BJ (cell line): ENCODE data around the gene FKBP1B. TPM values are rescaled to one million over a fixed set of nuclear protein-coding genes. Genes with fewer than 3 reads are reported as not detected.

Experiments used
- CTCF ChIA-PET: fragments of 350-600 bp; formaldehyde crosslinking; extraction: SDS; loops from one replicate; lab custom pipeline; 2021; ENCODE audit warnings: antibody characterized with exemption, inconsistent platforms; lab: Yijun Ruan, JAX
- POLR2A ChIA-PET: fragments of 300-600 bp; sonication (Branson Sonifier 250); formaldehyde crosslinking; extraction: SDS; loops from one replicate; lab custom pipeline; 2021; ENCODE audit warnings: antibody characterized with exemption; lab: Charles Lee
- DNase-seq: peaks from one replicate; pipeline ENCODE4 v3.0.0-alpha.2; 2011; ENCODE audit warnings: low read depth
- H3K27me3 ChIP-seq: 2 replicates; pipeline ENCODE4 v1.6.0; 2011; ENCODE audit warnings: low read length; ENCODE audit not compliant: control insufficient read depth, insufficient read depth
- H3K36me3 ChIP-seq: 2 replicates; pipeline ENCODE4 v1.5.1; 2011; ENCODE audit warnings: low read length; ENCODE audit not compliant: control insufficient read depth, insufficient read depth
- H3K4me3 ChIP-seq: 2 replicates; pipeline ENCODE4 v1.5.1; 2011; ENCODE audit warnings: low read depth, mild to moderate bottlenecking, control low read depth, low read length
- polyA plus RNA-seq: library from polyadenylated mRNA; depleted of rRNA; stranded (reverse); fragments of >200 nt; gene quantifications from 2 replicates; pipeline ENCODE4 v1.2.3, GENCODE V29; 2011
- TF ChIP-seq, protein P1 (sequence below): IDR thresholded peaks from 2 replicates; pipeline ENCODE4 v1.5.1; 2011; ENCODE audit warnings: low read depth, mild to moderate bottlenecking, control low read depth, inconsistent platforms, low read length, moderate library complexity; ENCODE audit not compliant: insufficient read depth

Gene FKBP1B
- polyA plus RNA-seq, 1 experiment: 15.9 TPM

DNA sequence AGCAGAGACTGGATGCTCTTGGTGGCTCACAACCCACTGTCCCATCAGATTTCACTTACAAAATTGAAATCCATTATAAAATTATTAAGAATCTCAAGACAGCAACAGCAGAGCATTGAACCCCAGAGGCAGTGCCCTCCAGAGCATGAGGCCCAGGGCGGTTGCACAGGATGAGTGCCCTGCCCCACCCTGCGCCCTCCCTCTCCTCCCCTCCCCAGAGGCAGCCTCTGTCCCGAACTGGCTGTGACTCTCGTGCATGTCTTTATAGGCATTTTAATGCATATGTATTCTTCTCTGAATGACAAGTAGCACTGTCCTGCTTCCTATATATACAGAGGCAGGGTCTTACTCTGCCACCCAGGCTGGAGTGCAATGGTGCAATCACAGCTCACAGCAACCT lies 29.3 kb upstream of the FKBP1B start:
- TF ChIP-seq, protein P1, sequence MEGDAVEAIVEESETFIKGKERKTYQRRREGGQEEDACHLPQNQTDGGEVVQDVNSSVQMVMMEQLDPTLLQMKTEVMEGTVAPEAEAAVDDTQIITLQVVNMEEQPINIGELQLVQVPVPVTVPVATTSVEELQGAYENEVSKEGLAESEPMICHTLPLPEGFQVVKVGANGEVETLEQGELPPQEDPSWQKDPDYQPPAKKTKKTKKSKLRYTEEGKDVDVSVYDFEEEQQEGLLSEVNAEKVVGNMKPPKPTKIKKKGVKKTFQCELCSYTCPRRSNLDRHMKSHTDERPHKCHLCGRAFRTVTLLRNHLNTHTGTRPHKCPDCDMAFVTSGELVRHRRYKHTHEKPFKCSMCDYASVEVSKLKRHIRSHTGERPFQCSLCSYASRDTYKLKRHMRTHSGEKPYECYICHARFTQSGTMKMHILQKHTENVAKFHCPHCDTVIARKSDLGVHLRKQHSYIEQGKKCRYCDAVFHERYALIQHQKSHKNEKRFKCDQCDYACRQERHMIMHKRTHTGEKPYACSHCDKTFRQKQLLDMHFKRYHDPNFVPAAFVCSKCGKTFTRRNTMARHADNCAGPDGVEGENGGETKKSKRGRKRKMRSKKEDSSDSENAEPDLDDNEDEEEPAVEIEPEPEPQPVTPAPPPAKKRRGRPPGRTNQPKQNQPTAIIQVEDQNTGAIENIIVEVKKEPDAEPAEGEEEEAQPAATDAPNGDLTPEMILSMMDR: no peak
- POLR2A ChIA-PET: no interaction called here
- CTCF ChIA-PET: no interaction called here
- H3K4me3 ChIP-seq: no peak overlapping the region
- no peak for DNase-seq
- peaks cover 5% of the 10 kb centered on the region; the same call in 1 of the 2 replicates for H3K36me3 ChIP-seq
- H3K27me3 ChIP-seq: no peaks in the 10 kb centered on the region

DNA sequence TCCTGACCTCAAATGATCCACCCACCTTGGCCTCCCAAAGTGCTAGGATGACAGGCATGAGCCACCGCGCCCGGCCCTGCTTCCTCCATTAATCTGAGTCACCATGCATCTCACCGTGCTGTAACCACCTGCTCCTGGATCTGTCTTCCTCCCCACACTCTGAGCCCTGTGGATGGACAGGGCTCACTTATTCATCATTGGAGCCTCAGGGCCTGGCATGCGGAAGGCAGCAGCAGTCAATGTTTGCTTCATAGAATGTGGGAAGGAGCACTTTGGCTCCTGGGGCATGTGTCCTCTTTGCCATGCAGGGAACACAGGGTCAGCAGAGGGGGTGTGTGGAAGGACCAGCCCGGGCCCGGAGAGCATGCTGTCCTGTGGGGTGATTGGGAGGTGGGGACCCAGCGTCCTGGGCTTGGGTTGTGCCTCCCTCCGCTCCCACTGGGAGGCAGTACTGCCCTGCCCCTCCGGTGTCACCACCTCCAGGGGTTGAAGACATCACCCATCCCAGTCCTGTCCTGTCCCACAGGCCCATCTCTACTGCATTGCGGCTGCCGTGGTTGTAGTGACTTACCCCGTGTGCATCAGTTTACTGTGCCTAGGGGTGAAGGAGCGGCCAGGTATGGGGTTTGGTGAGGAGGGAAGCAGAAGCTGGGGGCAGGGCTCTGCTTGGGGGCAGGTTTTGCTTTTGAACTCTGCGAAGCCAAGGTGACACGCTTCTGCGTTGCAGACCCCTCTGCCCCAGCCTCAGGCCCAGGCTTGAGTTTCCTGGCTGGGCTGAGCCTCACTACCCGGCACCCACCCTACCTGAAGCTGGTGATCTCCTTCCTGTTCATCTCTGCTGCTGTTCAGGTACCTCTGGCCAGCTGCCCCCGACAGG lies 28.2 kb upstream of the FKBP1B start:
- DNase-seq: no peak
- Histone ChIP-seq H3K27me3 (no peaks in the 10 kb centered on the region), H3K4me3 (no peak overlapping the region), H3K36me3 (peaks cover 5% of the 10 kb centered on the region; the same call in 1 of the 2 replicates)
- POLR2A ChIA-PET: no interaction called here
- TF ChIP-seq, protein P1: peak; percentile 29
- CTCF ChIA-PET: interaction anchor here (0.6 kb wide), 1 partner anchor 151 kb away, joined by 4 read pairs; no protein-coding TSS in a partner anchor

DNA sequence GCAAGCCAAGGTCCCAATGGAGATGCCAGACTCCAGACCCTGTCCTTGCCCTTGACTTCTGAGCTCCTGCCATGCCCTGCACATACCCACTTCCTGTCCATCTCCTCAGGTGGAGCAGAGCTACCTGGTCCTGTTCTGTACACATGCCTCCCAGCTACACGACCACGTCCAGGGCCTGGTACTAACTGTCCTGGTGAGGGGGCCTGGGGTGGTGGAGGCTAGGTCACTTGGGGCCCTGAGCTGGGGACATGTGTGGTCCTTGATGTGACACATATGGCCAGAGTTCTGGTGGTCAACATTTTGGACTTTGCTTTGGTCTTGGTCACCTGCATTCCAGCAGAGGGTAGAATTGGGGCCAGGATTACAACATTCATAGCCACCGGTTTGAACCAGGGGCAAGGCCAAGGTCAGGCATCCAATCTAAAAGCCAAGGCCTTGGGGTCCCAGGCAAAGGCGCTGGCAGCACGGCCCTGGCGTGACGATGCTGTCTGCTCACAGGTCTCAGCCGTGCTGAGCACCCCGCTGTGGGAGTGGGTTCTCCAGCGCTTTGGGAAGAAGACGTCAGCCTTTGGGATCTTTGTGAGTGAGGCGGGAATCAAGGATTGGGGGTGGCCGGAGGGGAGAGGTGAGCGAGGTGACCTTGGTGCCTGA lies 27.1 kb upstream of the FKBP1B start:
- DNase-seq: no peak
- CTCF ChIA-PET: no interaction called here
- TF ChIP-seq, protein P1: no peak
- POLR2A ChIA-PET: no interaction called here
- Histone ChIP-seq H3K4me3 (no peak overlapping the region), H3K27me3 (no peaks in the 10 kb centered on the region), H3K36me3 (peaks cover 5% of the 10 kb centered on the region; the same call in 1 of the 2 replicates)

DNA sequence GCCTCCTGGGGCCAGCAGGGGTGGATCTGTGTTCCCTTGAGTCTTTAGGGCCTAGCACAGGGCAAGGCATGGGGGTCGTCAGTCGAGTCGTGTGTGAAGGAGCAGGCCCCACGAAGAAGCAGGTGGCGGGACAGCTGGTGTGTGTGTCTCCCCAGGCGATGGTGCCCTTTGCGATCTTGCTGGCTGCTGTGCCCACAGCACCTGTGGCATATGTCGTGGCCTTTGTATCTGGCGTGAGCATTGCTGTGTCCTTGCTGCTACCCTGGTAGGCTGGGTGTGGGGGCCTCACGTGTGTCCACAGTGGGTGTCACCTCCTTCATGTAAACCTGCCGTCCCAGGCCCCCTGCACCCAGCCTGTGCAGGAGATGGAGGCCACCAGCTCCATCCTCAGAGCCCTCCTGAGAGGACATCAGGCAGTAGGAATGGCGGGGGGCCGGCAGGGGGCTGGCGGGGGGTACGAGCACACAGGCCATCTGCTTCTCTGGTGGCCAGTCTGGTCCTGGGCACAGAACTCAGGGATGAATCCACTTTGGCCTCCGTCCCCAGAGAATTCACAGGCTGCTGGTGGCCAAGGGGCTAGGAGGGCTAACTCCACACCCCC lies 26.5 kb upstream of the FKBP1B start:
- Histone ChIP-seq H3K36me3 (peaks cover 5% of the 10 kb centered on the region; the same call in 1 of the 2 replicates), H3K4me3 (no peak overlapping the region), H3K27me3 (no peaks in the 10 kb centered on the region)
- no peak for DNase-seq
- ChIA-PET CTCF (interaction anchor here (1.4 to 1.5 kb wide), 2 partner anchors 23 to 96 kb away, joined by 3 to 6 read pairs; partner anchors contain the start of gene ATAD2B), POLR2A (no interaction called here)
- TF ChIP-seq, protein P1: no peak
